H9 (cell line): Measurements from ENCODE around the gene ITSN1. TPM values are rescaled to one million over a fixed set of nuclear protein-coding genes. Genes with fewer than 3 reads are reported as not detected.

Experiments
- DNase-seq: peaks from one replicate; pipeline ENCODE4 v3.0.0-alpha.2; 2017
- H2AFZ ChIP-seq: one replicate; pipeline ENCODE4 v1.6.1; 2013; ENCODE audit warnings: mild to moderate bottlenecking, low read length, control low read depth, moderate library complexity
- H2AK5ac ChIP-seq: 2 replicates; pipeline ENCODE4 v1.6.1; 2013; ENCODE audit warnings: low read length, control low read depth, mixed read lengths; ENCODE audit not compliant: insufficient read length
- H2BK120ac ChIP-seq: one replicate; pipeline ENCODE4 v1.6.1; 2013; ENCODE audit warnings: low read depth, mild to moderate bottlenecking, low read length, control low read depth, inconsistent platforms; ENCODE audit not compliant: poor library complexity, severe bottlenecking
- H2BK12ac ChIP-seq: 2 replicates; pipeline ENCODE4 v1.6.1; 2013; ENCODE audit warnings: low read length, control low read depth, mixed read lengths, low read depth; ENCODE audit not compliant: insufficient read length
- H2BK15ac ChIP-seq: 2 replicates; pipeline ENCODE4 v1.6.1; 2013; ENCODE audit warnings: low read depth, low read length, control low read depth
- H2BK20ac ChIP-seq: one replicate; pipeline ENCODE4 v1.6.1; 2013; ENCODE audit warnings: low read depth, mild to moderate bottlenecking, low read length, control low read depth, inconsistent platforms; ENCODE audit not compliant: poor library complexity, severe bottlenecking
- H2BK5ac ChIP-seq: 2 replicates; pipeline ENCODE4 v1.6.1; 2013; ENCODE audit warnings: low read length, control low read depth, mixed read lengths; ENCODE audit not compliant: insufficient read length
- H3K14ac ChIP-seq: 2 replicates; pipeline ENCODE4 v1.6.1; 2013; ENCODE audit warnings: low read length, control low read depth; ENCODE audit not compliant: insufficient read depth
- H3K18ac ChIP-seq: 2 replicates; pipeline ENCODE4 v1.6.1; 2013; ENCODE audit warnings: low read depth, mild to moderate bottlenecking, mixed read lengths, low read length, control low read depth; ENCODE audit not compliant: insufficient read length
- H3K23ac ChIP-seq: 2 replicates; pipeline ENCODE4 v1.6.1; 2013; ENCODE audit warnings: low read length, control low read depth, mixed read lengths, low read depth; ENCODE audit not compliant: insufficient read length
- H3K23me2 ChIP-seq: 2 replicates; pipeline ENCODE4 v1.6.1; 2013; ENCODE audit warnings: low read depth, mild to moderate bottlenecking, mixed read lengths, low read length, control low read depth; ENCODE audit not compliant: insufficient read length, poor library complexity, severe bottlenecking
- H3K27ac ChIP-seq: 2 replicates; pipeline ENCODE4 v1.5.1; 2013; ENCODE audit warnings: low read length, control low read depth, mixed read lengths, low read depth; ENCODE audit not compliant: insufficient read length
- H3K27me3 ChIP-seq: 2 replicates; pipeline ENCODE4 v1.6.1; 2013; ENCODE audit warnings: low read length, control low read depth, inconsistent platforms; ENCODE audit not compliant: insufficient read depth
- H3K4ac ChIP-seq: 2 replicates; pipeline ENCODE4 v1.6.1; 2013; ENCODE audit warnings: low read depth, mild to moderate bottlenecking, control low read depth, inconsistent platforms, low read length, moderate library complexity
- H3K4me1 ChIP-seq: 2 replicates; pipeline ENCODE4 v1.6.1; 2013; ENCODE audit warnings: low read length, control low read depth, inconsistent platforms; ENCODE audit not compliant: insufficient read depth
- H3K4me2 ChIP-seq: 2 replicates; pipeline ENCODE4 v1.6.1; 2013; ENCODE audit warnings: low read length, control low read depth, mixed read lengths; ENCODE audit not compliant: insufficient read length, insufficient read depth
- H3K56ac ChIP-seq: 2 replicates; pipeline ENCODE4 v1.6.1; 2013; ENCODE audit warnings: low read depth, mild to moderate bottlenecking, mixed read lengths, low read length, control low read depth; ENCODE audit not compliant: insufficient read length
- H3K79me1 ChIP-seq: 2 replicates; pipeline ENCODE4 v1.6.1; 2013; ENCODE audit warnings: low read depth, mild to moderate bottlenecking, moderate library complexity, low read length, control low read depth, inconsistent platforms; ENCODE audit not compliant: insufficient read depth, poor library complexity, severe bottlenecking
- H3K79me2 ChIP-seq: 2 replicates; pipeline ENCODE4 v1.6.1; 2013; ENCODE audit warnings: low read length, control low read depth, inconsistent platforms; ENCODE audit not compliant: insufficient read depth
- H3K9ac ChIP-seq: 2 replicates; pipeline ENCODE4 v1.6.1; 2013; ENCODE audit warnings: low read length, control low read depth, mixed read lengths; ENCODE audit not compliant: insufficient read length; ENCODE audit errors: extremely low read depth
- H3K9me3 ChIP-seq: one replicate; pipeline ENCODE4 v1.6.1; 2013; ENCODE audit warnings: low read depth, low read length, inconsistent platforms; ENCODE audit not compliant: control insufficient read depth
- H3T11ph ChIP-seq: one replicate; pipeline ENCODE4 v1.6.1; 2013; ENCODE audit warnings: mild to moderate bottlenecking, low read length, control low read depth, inconsistent platforms
- H4K20me1 ChIP-seq: one replicate; pipeline ENCODE4 v1.6.1; 2013; ENCODE audit not compliant: control insufficient read depth, insufficient read length, insufficient read depth
- H4K5ac ChIP-seq: 2 replicates; pipeline ENCODE4 v1.6.1; 2013; ENCODE audit warnings: low read depth, mild to moderate bottlenecking, mixed read lengths, low read length, control low read depth; ENCODE audit not compliant: insufficient read length
- H4K8ac ChIP-seq: replicated peaks from 2 replicates; pipeline ENCODE4 v1.6.1; 2013; ENCODE audit warnings: low read length, control low read depth, mixed read lengths, low read depth; ENCODE audit not compliant: insufficient read length
- H4K91ac ChIP-seq: 2 replicates; pipeline ENCODE4 v1.6.1; 2013; ENCODE audit warnings: low read depth, mild to moderate bottlenecking, moderate library complexity, mixed read lengths, low read length, control low read depth; ENCODE audit not compliant: insufficient read length
- H3K27ac Mint-ChIP-seq, 3 experiments: 2 replicates in 2 of 3; 3 replicates in 1 of 3; pipeline ENCODE4 v1.8.0; 2020 to 2021; ENCODE audit warnings: mixed read lengths in 3 of 3, mild to moderate bottlenecking in 1 of 3, moderate library complexity in 1 of 3
- H3K27me3 Mint-ChIP-seq: 2 replicates; pipeline ENCODE4 v1.8.0; 2021; ENCODE audit warnings: low read depth, mild to moderate bottlenecking, moderate library complexity, mixed read lengths
- H3K36me3 Mint-ChIP-seq, 3 experiments: 2 replicates in 2 of 3; 3 replicates in 1 of 3; pipeline ENCODE4 v1.8.0; 2020 to 2021; ENCODE audit warnings: low read depth in 3 of 3, mixed read lengths in 3 of 3; ENCODE audit not compliant: insufficient read depth in 1 of 3
- H3K4me1 Mint-ChIP-seq, 2 experiments: 2 replicates each; pipeline ENCODE4 v1.8.0; 2020; ENCODE audit warnings: mixed read lengths in 2 of 2
- H3K4me3 Mint-ChIP-seq, 2 experiments: 2 replicates in 1 of 2; 3 replicates in 1 of 2; pipeline ENCODE4 v1.8.0; 2020 to 2021; ENCODE audit warnings: mild to moderate bottlenecking in 2 of 2, mixed read lengths in 2 of 2, moderate library complexity in 1 of 2
- H3K9me3 Mint-ChIP-seq, 2 experiments: 2 replicates in 1 of 2; 3 replicates in 1 of 2; pipeline ENCODE4 v1.8.0; 2020; ENCODE audit warnings: mild to moderate bottlenecking in 2 of 2, mixed read lengths in 2 of 2, moderate library complexity in 1 of 2
- CTCF ChIP-seq: fragments of 200-600 bp; sonication (generic); conservative IDR thresholded peaks from 3 replicates; pipeline ENCODE4 v1.8.0; 2021; ENCODE audit warnings: antibody characterized with exemption, mild to moderate bottlenecking
- WGBS: extraction: QIAGEN DNeasy Blood & Tissue Kit; methylation state at CpG from one replicate; pipeline ENCODE4 v1.1.7; 2013; ENCODE audit warnings: missing lambda C conversion rate, low lambda C conversion rate, mixed read lengths; ENCODE audit not compliant: insufficient read length; ENCODE audit errors: extremely low coverage; 5-methylcytosine and 5-hydroxymethylcytosine counted together
- total RNA-seq: library from RNA; stranded (reverse); gene quantifications from 2 replicates; pipeline ENCODE4 v1.2.1, GENCODE V29; 2021

ITSN1 gene
- total RNA-seq, 1 experiment from 2014 or later: 94.2 TPM

GRCh38 chr21:33897739-33898138 lies 255.4 kb downstream of the ITSN1 start:
- Histone ChIP-seq H2AK5ac (no peak overlapping the region), H3K79me1 (no peaks in the 10 kb centered on the region), H2BK20ac (no peak overlapping the region), H2BK5ac (no peak overlapping the region), H3K23me2 (no peaks in the 10 kb centered on the region), H3K9ac (no peak overlapping the region), H2BK120ac (no peak overlapping the region), H2BK12ac (no peak overlapping the region), H4K8ac (no peak overlapping the region), H4K5ac (no peak overlapping the region), H3T11ph (no peak overlapping the region), H3K4me2 (no peak overlapping the region), H4K91ac (no peak overlapping the region), H3K4me1 (no peaks in the 10 kb centered on the region; the same call in 1 of the 2 replicates), H3K23ac (no peak overlapping the region), H3K14ac (no peak overlapping the region), H4K20me1 (peaks cover 3% of the 10 kb centered on the region), H3K56ac (no peak overlapping the region), H3K27me3 (no peaks in the 10 kb centered on the region), H3K79me2 (no peaks in the 10 kb centered on the region), H2AFZ (no peak overlapping the region), H3K4ac (no peak overlapping the region), H3K18ac (no peak overlapping the region), H3K27ac (no peak overlapping the region), H3K9me3 (no peaks in the 10 kb centered on the region), H2BK15ac (no peak overlapping the region)
- H3K9me3 Mint-ChIP-seq: peaks cover 2 to 10% of the 10 kb centered on the region in 2 experiments; a peak in 2 of 5 replicates
- peaks cover 18 to 23% of the 10 kb centered on the region in 2 experiments for H3K4me1 Mint-ChIP-seq
- peaks cover 3% of the 10 kb centered on the region for H3K27me3 Mint-ChIP-seq
- TF ChIP-seq CTCF: no peak
- no CpG with 5 or more reads among the region's 3 CpGs for WGBS
- no peak overlapping the region for H3K27ac Mint-ChIP-seq
- DNase-seq: no peak
- peaks cover 1 to 11% (median 9%) of the 10 kb centered on the region in 3 experiments; a peak in 5 of 7 replicates for H3K36me3 Mint-ChIP-seq
- no peak overlapping the region for H3K4me3 Mint-ChIP-seq
